Measurements from ENCODE around the gene WASF1.

- TF ChIP-seq CTCF (conservative IDR thresholded peaks at IDR 0.05; ENCODE audit: low read length): no peak
- no peak for TF ChIP-seq EZH2phosphoT487 (IDR thresholded peaks at IDR 0.05; ENCODE audit: borderline replicate concordance)
These were observed 95.4 kb downstream of the WASF1 start for GRCh38 chr6:110083875-110084585.
